CD4-positive, alpha-beta T cell (primary cell): ENCODE results near the gene EPB41L1. TPM values are rescaled to one million over a fixed set of nuclear protein-coding genes. Genes with fewer than 3 reads are reported as not detected.

Source experiments
- ATAC-seq: fragments of 200-7000 bp; cut with Tn5 transposase; one replicate; pipeline ENCODE4 v1.10.0; 2022; ENCODE audit warnings: mild to moderate bottlenecking; ENCODE audit not compliant: poor library complexity
- CTCF ChIA-PET: fragments of 350-600 bp; sonication (Branson Sonifier 250); formaldehyde crosslinking; loops from one replicate; lab custom pipeline; 2021; ENCODE audit warnings: antibody characterized with exemption, inconsistent platforms; lab: Charles Lee
- POLR2A ChIA-PET: fragments of 350-600 bp; sonication (Branson Sonifier 250); formaldehyde crosslinking; loops from one replicate; lab custom pipeline; 2021; ENCODE audit warnings: antibody characterized with exemption, inconsistent platforms; lab: Charles Lee
- DNase-seq, 14 experiments: peaks; one replicate each; pipeline ENCODE4 v3.0.0-alpha.2; 2013 to 2020; ENCODE audit warnings: mixed read lengths in 2 of 14
- H3K27ac ChIP-seq, 2 donors: one replicate each; pipeline versions ENCODE4 v1.5.1 to v1.7.0; 2013; ENCODE audit warnings: low read length in 2 of 2, low read depth in 1 of 2, mild to moderate bottlenecking in 1 of 2
- H3K27me3 ChIP-seq, 2 experiments: 1 replicate in 1 of 2; 2 replicates in 1 of 2; pipeline versions ENCODE4 v1.6.1 to v1.7.0; 2013; ENCODE audit warnings: low read length in 2 of 2, control low read depth in 1 of 2, mild to moderate bottlenecking in 1 of 2, moderate library complexity in 1 of 2; ENCODE audit not compliant: insufficient read depth in 2 of 2, control insufficient read depth in 1 of 2
- H3K36me3 ChIP-seq: one replicate; pipeline ENCODE4 v1.6.1; 2013; ENCODE audit warnings: low read length, control low read depth; ENCODE audit not compliant: insufficient read depth
- H3K4me1 ChIP-seq: one replicate; pipeline ENCODE4 v1.6.1; 2013; ENCODE audit warnings: low read length, control low read depth; ENCODE audit not compliant: insufficient read depth
- H3K4me3 ChIP-seq: one replicate; pipeline ENCODE4 v1.5.1; 2013; ENCODE audit warnings: mild to moderate bottlenecking, low read length, moderate library complexity
- H3K9me3 ChIP-seq, 2 experiments: 1 replicate in 1 of 2; 2 replicates in 1 of 2; pipeline versions ENCODE4 v1.6.1 to v1.7.0; 2013; ENCODE audit warnings: low read length in 2 of 2, mild to moderate bottlenecking in 2 of 2, control low read depth in 1 of 2, moderate library complexity in 1 of 2; ENCODE audit not compliant: control insufficient read depth in 1 of 2, insufficient read depth in 1 of 2
- H3K27ac Mint-ChIP-seq: one replicate; pipeline ENCODE4 v1.8.0; 2020; ENCODE audit warnings: mixed read lengths
- H3K27me3 Mint-ChIP-seq: one replicate; pipeline ENCODE4 v1.8.0; 2021; ENCODE audit warnings: mixed read lengths
- H3K36me3 Mint-ChIP-seq: one replicate; pipeline ENCODE4 v1.8.0; 2021; ENCODE audit warnings: low read depth, mixed read lengths
- H3K4me1 Mint-ChIP-seq: one replicate; pipeline ENCODE4 v1.8.0; 2021; ENCODE audit warnings: low read depth, mixed read lengths
- H3K4me3 Mint-ChIP-seq: one replicate; pipeline ENCODE4 v1.8.0; 2020; ENCODE audit warnings: mild to moderate bottlenecking, mixed read lengths
- H3K9me3 Mint-ChIP-seq: one replicate; pipeline ENCODE4 v1.8.0; 2020; ENCODE audit warnings: mixed read lengths
- intact Hi-C, 2 experiments: fragments of 100-400 bp; cut with DNase I in 1 of 2; cut with micrococcal nuclease in 1 of 2; formaldehyde crosslinking; loops; one replicate each; pipeline versions ENCODE4 v1.15.1 to v1.9.0; 2023 to 2025; cut with DNase I, micrococcal nuclease
- total RNA-seq, 174 experiments: library from RNA in 2 of 174; stranded (reverse) in 2 of 174; gene quantifications; one replicate each; pipeline ENCODE4 v1.2.3 and lab custom pipeline; 2021 to 2026
- TF ChIP-seq, protein P1 (sequence below): fragments of 200-600 bp; IDR thresholded peaks from one replicate; pipeline ENCODE4 v1.8.0; 2022; ENCODE audit warnings: antibody characterized with exemption, mild to moderate bottlenecking

EPB41L1 gene
- total RNA-seq, 2 experiments from 2014 or later, result 0.19 to 0.25 TPM

DNA sequence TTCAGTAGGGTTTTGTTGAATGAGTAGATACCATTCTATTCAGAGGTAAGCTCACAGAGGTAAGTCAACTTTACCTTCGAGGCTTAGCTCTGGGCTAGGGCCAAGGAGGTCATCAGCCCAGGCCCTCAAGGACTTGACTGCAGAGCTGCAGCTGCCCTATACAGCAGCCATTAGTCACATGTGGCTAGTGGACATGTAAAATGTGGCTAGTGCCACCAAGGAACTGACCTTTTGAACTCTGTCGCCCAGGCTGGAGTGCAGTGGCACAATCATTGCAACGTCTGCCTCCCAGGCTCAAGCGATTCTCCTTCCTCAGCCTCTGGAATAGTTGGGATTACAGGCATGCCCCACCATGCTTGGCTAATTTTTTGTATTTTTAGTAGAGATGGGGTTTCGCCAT is 47.9 kb upstream of the EPB41L1 start:
- POLR2A ChIA-PET, result no interaction called here
- no peak for ATAC-seq
- H3K4me1 Mint-ChIP-seq, result no peaks in the 10 kb centered on the region
- CTCF ChIA-PET, result no interaction called here
- TF ChIP-seq, protein P1, sequence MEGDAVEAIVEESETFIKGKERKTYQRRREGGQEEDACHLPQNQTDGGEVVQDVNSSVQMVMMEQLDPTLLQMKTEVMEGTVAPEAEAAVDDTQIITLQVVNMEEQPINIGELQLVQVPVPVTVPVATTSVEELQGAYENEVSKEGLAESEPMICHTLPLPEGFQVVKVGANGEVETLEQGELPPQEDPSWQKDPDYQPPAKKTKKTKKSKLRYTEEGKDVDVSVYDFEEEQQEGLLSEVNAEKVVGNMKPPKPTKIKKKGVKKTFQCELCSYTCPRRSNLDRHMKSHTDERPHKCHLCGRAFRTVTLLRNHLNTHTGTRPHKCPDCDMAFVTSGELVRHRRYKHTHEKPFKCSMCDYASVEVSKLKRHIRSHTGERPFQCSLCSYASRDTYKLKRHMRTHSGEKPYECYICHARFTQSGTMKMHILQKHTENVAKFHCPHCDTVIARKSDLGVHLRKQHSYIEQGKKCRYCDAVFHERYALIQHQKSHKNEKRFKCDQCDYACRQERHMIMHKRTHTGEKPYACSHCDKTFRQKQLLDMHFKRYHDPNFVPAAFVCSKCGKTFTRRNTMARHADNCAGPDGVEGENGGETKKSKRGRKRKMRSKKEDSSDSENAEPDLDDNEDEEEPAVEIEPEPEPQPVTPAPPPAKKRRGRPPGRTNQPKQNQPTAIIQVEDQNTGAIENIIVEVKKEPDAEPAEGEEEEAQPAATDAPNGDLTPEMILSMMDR, result no peak
- no peaks in the 10 kb centered on the region for H3K9me3 Mint-ChIP-seq
- Histone ChIP-seq H3K27ac (no peak overlapping the region), H3K4me3 (no peak overlapping the region), H3K27me3 (no peaks in the 10 kb centered on the region), H3K4me1 (no peaks in the 10 kb centered on the region), H3K9me3 (no peaks in the 10 kb centered on the region), H3K36me3 (no peaks in the 10 kb centered on the region)
- DNase-seq, result no peak
- intact Hi-C loops, result no loop called here
- H3K27ac Mint-ChIP-seq, result no peak overlapping the region
- H3K36me3 Mint-ChIP-seq, result no peaks in the 10 kb centered on the region
- no peak overlapping the region for H3K4me3 Mint-ChIP-seq
- H3K27me3 Mint-ChIP-seq, result no peaks in the 10 kb centered on the region

DNA sequence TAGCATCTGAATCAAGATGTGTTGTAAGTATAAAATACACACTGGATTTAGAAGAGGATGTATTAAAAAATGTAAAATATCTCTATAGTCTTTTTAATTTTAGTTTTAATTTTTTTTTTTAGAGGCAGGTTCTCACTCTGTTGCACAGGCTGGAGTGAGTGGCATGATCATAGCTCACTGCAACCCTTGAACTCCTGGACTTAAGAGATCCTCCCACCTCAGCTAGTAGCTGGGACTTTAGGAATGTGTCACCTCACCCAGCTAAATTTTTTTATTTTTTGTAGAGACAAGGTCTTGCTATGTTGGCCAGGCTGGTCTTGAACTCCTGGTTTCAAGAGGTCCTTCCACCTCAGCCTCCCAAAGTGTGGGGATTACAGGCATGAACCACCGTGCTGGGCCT is 46.7 kb upstream of the EPB41L1 start:
- no peaks in the 10 kb centered on the region for H3K9me3 Mint-ChIP-seq
- H3K4me1 Mint-ChIP-seq, result no peaks in the 10 kb centered on the region
- Histone ChIP-seq H3K27ac (no peak overlapping the region), H3K27me3 (no peaks in the 10 kb centered on the region), H3K4me3 (no peak overlapping the region), H3K4me1 (no peaks in the 10 kb centered on the region), H3K9me3 (no peaks in the 10 kb centered on the region), H3K36me3 (no peaks in the 10 kb centered on the region)
- no peaks in the 10 kb centered on the region for H3K36me3 Mint-ChIP-seq
- H3K4me3 Mint-ChIP-seq, result no peak overlapping the region
- H3K27ac Mint-ChIP-seq, result no peak overlapping the region
- TF ChIP-seq, protein P1, result no peak
- DNase-seq, result no peak
- POLR2A ChIA-PET, result no interaction called here
- CTCF ChIA-PET, result no interaction called here
- intact Hi-C loops, result no loop called here
- H3K27me3 Mint-ChIP-seq, result peaks cover 1% of the 10 kb centered on the region
- ATAC-seq, result no peak

DNA sequence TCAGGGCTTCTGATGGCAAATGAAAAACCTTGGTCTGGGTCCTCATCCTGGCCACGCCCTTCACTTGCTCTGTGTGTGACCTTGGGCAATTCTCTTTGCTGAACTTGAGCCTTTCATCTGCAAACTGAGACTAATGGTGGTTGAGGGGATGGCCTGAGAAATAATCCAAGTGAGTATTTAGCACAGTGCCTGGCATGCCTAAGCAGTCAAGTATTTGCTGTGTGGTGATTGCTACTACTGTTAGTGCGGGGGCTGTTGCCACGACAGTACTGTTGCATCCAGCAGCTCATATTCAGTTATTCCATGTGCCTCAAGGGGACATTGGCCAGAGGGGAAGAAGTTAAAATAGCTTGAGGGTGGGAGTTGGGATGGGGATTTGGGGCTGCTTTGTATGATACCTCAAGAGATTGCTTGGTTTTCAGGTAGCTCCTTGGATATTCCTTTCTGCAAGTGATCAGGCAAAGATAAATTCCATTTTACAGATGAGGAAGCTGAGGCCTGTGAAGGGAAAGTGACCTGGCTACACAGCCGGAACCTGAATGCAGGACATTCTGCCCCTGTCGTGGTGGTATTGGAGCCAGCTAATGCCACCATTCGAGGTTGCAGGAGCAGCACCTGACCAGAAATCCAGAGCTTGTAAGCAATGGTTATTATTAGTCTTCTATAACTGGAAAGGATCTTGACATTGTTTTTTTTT is 45.1 kb upstream of the EPB41L1 start:
- TF ChIP-seq, protein P1, result no peak
- Histone ChIP-seq H3K9me3 (no peaks in the 10 kb centered on the region), H3K36me3 (no peaks in the 10 kb centered on the region), H3K4me3 (no peak overlapping the region), H3K27me3 (no peaks in the 10 kb centered on the region), H3K27ac (no peak overlapping the region), H3K4me1 (no peaks in the 10 kb centered on the region)
- Mint-ChIP-seq H3K27me3 (peaks cover 10% of the 10 kb centered on the region), H3K27ac (no peak overlapping the region), H3K36me3 (no peaks in the 10 kb centered on the region), H3K9me3 (no peaks in the 10 kb centered on the region), H3K4me3 (no peak overlapping the region), H3K4me1 (no peaks in the 10 kb centered on the region)
- ATAC-seq, result no peak
- no peak for DNase-seq
- intact Hi-C loops, result no loop called here
- POLR2A ChIA-PET, result no interaction called here
- CTCF ChIA-PET, result interaction anchor here (1.3 kb wide), 1 partner anchor 29 kb away, joined by 5 read pairs; no protein-coding TSS in a partner anchor
